Astrocyte (in vitro differentiated cells and primary cell): ENCODE data around the gene GOSR2. TPM values are rescaled to one million over a fixed set of nuclear protein-coding genes. Genes with fewer than 3 reads are reported as not detected.

ENCODE experiments used
- DNase-seq: peaks from one replicate; pipeline ENCODE4 v3.0.0-alpha.2; 2010; ENCODE audit warnings: low read depth
- FAIRE-seq: peaks from 2 replicates; lab custom pipeline; 2011; peaks lifted over from hg19 to GRCh38; lab: Jason Lieb, UNC
- H2AFZ ChIP-seq: 2 replicates; pipeline ENCODE4 v1.6.0; 2012; ENCODE audit warnings: low read depth, low read length, inconsistent platforms
- H3K27ac ChIP-seq: 2 replicates; pipeline ENCODE4 v1.5.1; 2011; ENCODE audit warnings: low read depth, low read length, inconsistent platforms
- H3K27me3 ChIP-seq: 2 replicates; pipeline ENCODE4 v1.6.0; 2011; ENCODE audit warnings: low read length, inconsistent platforms; ENCODE audit not compliant: insufficient read depth
- H3K36me3 ChIP-seq: 2 replicates; pipeline ENCODE4 v1.5.1; 2011; ENCODE audit warnings: low read length, inconsistent platforms; ENCODE audit not compliant: insufficient read depth
- H3K4me1 ChIP-seq: 2 replicates; pipeline ENCODE4 v1.5.1; 2011; ENCODE audit warnings: low read length, inconsistent platforms; ENCODE audit not compliant: insufficient read depth
- H3K4me2 ChIP-seq: 2 replicates; pipeline ENCODE4 v1.6.0; 2012; ENCODE audit warnings: low read length, inconsistent platforms
- H3K4me3 ChIP-seq: 2 replicates; pipeline ENCODE4 v1.5.1; 2011; ENCODE audit warnings: low read depth, mild to moderate bottlenecking, low read length, inconsistent platforms; ENCODE audit not compliant: insufficient read depth
- H3K79me2 ChIP-seq: 2 replicates; pipeline ENCODE4 v1.6.0; 2012; ENCODE audit warnings: mild to moderate bottlenecking, low read length, inconsistent platforms; ENCODE audit not compliant: insufficient read depth
- H3K9ac ChIP-seq: 2 replicates; pipeline ENCODE4 v1.6.0; 2012; ENCODE audit warnings: mild to moderate bottlenecking, low read length, inconsistent platforms
- H3K9me3 ChIP-seq: 2 replicates; pipeline ENCODE4 v1.5.1; 2012; ENCODE audit warnings: low read depth, mild to moderate bottlenecking, low read length, inconsistent platforms; ENCODE audit not compliant: insufficient read depth
- H4K20me1 ChIP-seq: 2 replicates; pipeline ENCODE4 v1.6.0; 2012; ENCODE audit warnings: low read length, inconsistent platforms; ENCODE audit not compliant: insufficient read depth
- H3K27ac Mint-ChIP-seq: one replicate; pipeline ENCODE4 v1.8.0; 2021; ENCODE audit warnings: mild to moderate bottlenecking, mixed read lengths; ENCODE audit not compliant: unreplicated experiment
- H3K27me3 Mint-ChIP-seq: one replicate; pipeline ENCODE4 v1.8.0; 2021; ENCODE audit warnings: low read depth, mixed read lengths; ENCODE audit not compliant: unreplicated experiment
- H3K36me3 Mint-ChIP-seq: one replicate; pipeline ENCODE4 v1.8.0; 2021; ENCODE audit warnings: low read depth, mixed read lengths; ENCODE audit not compliant: unreplicated experiment
- H3K4me1 Mint-ChIP-seq: one replicate; pipeline ENCODE4 v1.8.0; 2021; ENCODE audit warnings: low read depth, mixed read lengths; ENCODE audit not compliant: unreplicated experiment
- H3K4me3 Mint-ChIP-seq: one replicate; pipeline ENCODE4 v1.8.0; 2021; ENCODE audit warnings: mild to moderate bottlenecking, moderate library complexity, mixed read lengths; ENCODE audit not compliant: unreplicated experiment
- H3K9me3 Mint-ChIP-seq: one replicate; pipeline ENCODE4 v1.8.0; 2021; ENCODE audit warnings: mild to moderate bottlenecking, mixed read lengths; ENCODE audit not compliant: unreplicated experiment
- CTCF ChIP-seq: IDR thresholded peaks from 2 replicates; pipeline ENCODE4 v1.5.1; 2011; ENCODE audit warnings: low read depth, mild to moderate bottlenecking, inconsistent platforms, low read length, moderate library complexity; ENCODE audit not compliant: insufficient read depth
- EZH2 ChIP-seq: IDR thresholded peaks from 2 replicates; pipeline ENCODE4 v1.6.1; 2012; ENCODE audit warnings: mild to moderate bottlenecking, low read length, inconsistent platforms; ENCODE audit not compliant: insufficient read depth
- total RNA-seq: library from RNA; stranded (reverse); gene quantifications from 2 replicates; pipeline ENCODE4 v1.2.1, GENCODE V29; 2021

The GOSR2 gene
- total RNA-seq, 1 donor from 2014 or later, result 67.0 TPM

- Mint-ChIP-seq H3K4me1 (peaks cover 18% of the 10 kb centered on the region), H3K27me3 (peaks cover 2% of the 10 kb centered on the region), H3K9me3 (no peaks in the 10 kb centered on the region), H3K4me3 (peak overlapping the region; percentile 50), H3K27ac (peak overlapping the region; percentile 81), H3K36me3 (no peaks in the 10 kb centered on the region)
- H3K9ac ChIP-seq, result no peak overlapping the region
- no peak overlapping the region for H2AFZ ChIP-seq
- peak overlapping the region; percentile 5 for H3K4me3 ChIP-seq
- no peak for FAIRE-seq
- H3K27me3 ChIP-seq, result no peaks in the 10 kb centered on the region
- no peaks in the 10 kb centered on the region for H3K9me3 ChIP-seq
- DNase-seq, result peak; percentile 42
- peaks cover 14% of the 10 kb centered on the region for H3K4me1 ChIP-seq
- no peak for TF ChIP-seq EZH2
- TF ChIP-seq CTCF, result no peak
- peak overlapping the region; percentile 75 for H3K4me2 ChIP-seq
- H3K79me2 ChIP-seq, result no peaks in the 10 kb centered on the region
- H4K20me1 ChIP-seq, result peaks cover 53% of the 10 kb centered on the region
- H3K27ac ChIP-seq, result no peak overlapping the region
- H3K36me3 ChIP-seq, result peaks cover 17% of the 10 kb centered on the region
These were observed 20.8 kb downstream of the GOSR2 start for GRCh38 chr17:46943501-46944393.

GRCh38 chr17:46944931-46945330, 22.0 kb downstream of the GOSR2 start:
- Mint-ChIP-seq H3K36me3 (peaks cover 4% of the 10 kb centered on the region), H3K27me3 (peaks cover 4% of the 10 kb centered on the region), H3K9me3 (no peaks in the 10 kb centered on the region), H3K4me1 (peaks cover 23% of the 10 kb centered on the region), H3K27ac (no peak overlapping the region), H3K4me3 (no peak overlapping the region)
- no peaks in the 10 kb centered on the region for H3K27me3 ChIP-seq
- no peaks in the 10 kb centered on the region for H3K79me2 ChIP-seq
- H3K9ac ChIP-seq, result no peak overlapping the region
- H3K4me1 ChIP-seq, result peaks cover 14% of the 10 kb centered on the region
- no peak overlapping the region for H3K27ac ChIP-seq
- no peak overlapping the region for H3K4me3 ChIP-seq
- TF ChIP-seq EZH2 (no peak), CTCF (no peak)
- H2AFZ ChIP-seq, result no peak overlapping the region
- FAIRE-seq (no peak), DNase-seq (no peak)
- peaks cover 6% of the 10 kb centered on the region for H3K36me3 ChIP-seq
- no peaks in the 10 kb centered on the region for H3K9me3 ChIP-seq
- H4K20me1 ChIP-seq, result peaks cover 41% of the 10 kb centered on the region
- no peak overlapping the region for H3K4me2 ChIP-seq

GRCh38 chr17:46947216-46947615, 24.3 kb downstream of the GOSR2 start:
- H3K36me3 Mint-ChIP-seq, result peaks cover 4% of the 10 kb centered on the region
- peaks cover 14% of the 10 kb centered on the region for H3K4me1 ChIP-seq
- peaks cover 20% of the 10 kb centered on the region for H3K27me3 ChIP-seq
- no peak overlapping the region for H2AFZ ChIP-seq
- H3K9me3 ChIP-seq, result no peaks in the 10 kb centered on the region
- no peak overlapping the region for H3K4me2 ChIP-seq
- no peak overlapping the region for H3K27ac ChIP-seq
- no peak overlapping the region for H3K9ac ChIP-seq
- FAIRE-seq (no peak), DNase-seq (no peak)
- H3K9me3 Mint-ChIP-seq, result no peaks in the 10 kb centered on the region
- H3K79me2 ChIP-seq, result no peaks in the 10 kb centered on the region
- H3K4me3 ChIP-seq, result no peak overlapping the region
- H3K4me1 Mint-ChIP-seq, result peaks cover 22% of the 10 kb centered on the region
- peaks cover 9% of the 10 kb centered on the region for H3K27me3 Mint-ChIP-seq
- TF ChIP-seq EZH2, result no peak
- TF ChIP-seq CTCF, result no peak
- no peak overlapping the region for H3K27ac Mint-ChIP-seq
- no peaks in the 10 kb centered on the region for H3K36me3 ChIP-seq
- H3K4me3 Mint-ChIP-seq, result no peak overlapping the region
- peaks cover 26% of the 10 kb centered on the region for H4K20me1 ChIP-seq
